T-helper 1 cell treated with Interleukin-12 subunit alpha and Interleukin-12 subunit beta and Interleukin-4 antibody, amounts not matched to agents 30 μg/mL and 1 μg/mL, for 36 hours (primary cell): ENCODE measurements around the gene BIRC7.

ENCODE experiments used
- H3K27ac Mint-ChIP-seq: one replicate; pipeline ENCODE4 v1.8.0; 2021; ENCODE audit warnings: mild to moderate bottlenecking, mixed read lengths
- H3K27me3 Mint-ChIP-seq: one replicate; pipeline ENCODE4 v1.8.0; 2021; ENCODE audit warnings: low read depth, mixed read lengths
- H3K36me3 Mint-ChIP-seq: one replicate; pipeline ENCODE4 v1.8.0; 2021; ENCODE audit warnings: low read depth, mixed read lengths
- H3K4me1 Mint-ChIP-seq: one replicate; pipeline ENCODE4 v1.8.0; 2021; ENCODE audit warnings: low read depth, mixed read lengths
- H3K4me3 Mint-ChIP-seq: one replicate; pipeline ENCODE4 v1.8.0; 2021; ENCODE audit warnings: mild to moderate bottlenecking, moderate library complexity, mixed read lengths
- H3K9me3 Mint-ChIP-seq: one replicate; pipeline ENCODE4 v1.8.0; 2021; ENCODE audit warnings: mixed read lengths

The BIRC7 gene

DNA sequence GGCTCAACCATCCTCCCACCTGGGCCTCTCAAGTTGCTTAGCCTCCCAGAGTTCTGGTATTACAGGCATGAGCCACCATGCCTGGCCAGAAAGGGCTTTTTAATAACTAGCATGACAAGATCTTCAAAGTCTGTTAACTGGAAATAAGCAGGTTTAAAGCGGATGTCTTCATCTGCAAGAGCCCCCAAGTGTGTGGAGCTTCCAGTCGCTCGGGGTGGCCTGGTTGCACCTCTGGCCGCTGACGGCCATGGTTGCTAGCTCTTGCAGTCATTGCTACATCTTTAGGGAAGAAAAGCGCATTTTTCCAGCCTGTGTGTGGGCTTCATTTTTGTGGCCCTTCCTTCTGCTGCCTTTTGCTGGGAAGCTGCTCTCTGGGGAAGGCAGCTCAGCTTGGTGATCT lies 44.7 kb downstream of the BIRC7 start:
- no peak overlapping the region for H3K4me3 Mint-ChIP-seq
- H3K4me1 Mint-ChIP-seq = peaks cover under 1% of the 10 kb centered on the region
- H3K27me3 Mint-ChIP-seq = no peaks in the 10 kb centered on the region
- H3K36me3 Mint-ChIP-seq = peaks cover 3% of the 10 kb centered on the region
- H3K9me3 Mint-ChIP-seq = no peaks in the 10 kb centered on the region
- no peak overlapping the region for H3K27ac Mint-ChIP-seq

DNA sequence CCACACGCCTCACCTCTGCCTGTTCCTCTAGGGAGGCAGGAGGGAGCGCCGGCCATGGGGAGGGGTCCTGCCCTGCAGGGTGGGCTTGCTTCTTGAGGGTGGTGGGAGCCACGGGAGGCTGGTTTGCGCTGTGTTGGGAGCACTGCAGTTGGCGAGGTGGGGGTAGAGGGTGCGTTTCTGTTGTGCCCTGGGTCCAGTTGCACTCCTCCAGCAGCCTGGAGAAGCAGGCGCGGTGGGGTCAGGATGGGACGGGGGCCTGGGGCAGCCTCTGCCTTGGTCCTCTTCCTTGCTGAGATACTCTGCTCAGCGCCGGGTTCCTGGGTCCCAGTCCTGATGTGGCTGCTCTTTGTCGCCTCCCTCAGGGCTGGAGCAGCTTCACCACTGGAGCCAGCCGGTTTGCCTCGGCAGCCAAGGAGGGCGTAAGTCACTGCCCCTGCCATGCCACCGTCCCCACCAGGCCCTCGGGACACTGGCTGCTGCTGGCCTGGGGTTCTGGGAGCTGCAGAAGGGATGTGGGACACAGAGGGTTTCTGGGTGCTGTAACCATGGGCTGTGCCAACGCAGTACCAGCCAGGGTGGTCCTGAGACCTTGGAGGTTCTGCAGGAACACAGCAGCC lies 45.3 kb downstream of the BIRC7 start:
- H3K4me1 Mint-ChIP-seq = no peaks in the 10 kb centered on the region
- no peak overlapping the region for H3K4me3 Mint-ChIP-seq
- H3K36me3 Mint-ChIP-seq = peaks cover 3% of the 10 kb centered on the region
- no peaks in the 10 kb centered on the region for H3K9me3 Mint-ChIP-seq
- no peaks in the 10 kb centered on the region for H3K27me3 Mint-ChIP-seq
- no peak overlapping the region for H3K27ac Mint-ChIP-seq

DNA sequence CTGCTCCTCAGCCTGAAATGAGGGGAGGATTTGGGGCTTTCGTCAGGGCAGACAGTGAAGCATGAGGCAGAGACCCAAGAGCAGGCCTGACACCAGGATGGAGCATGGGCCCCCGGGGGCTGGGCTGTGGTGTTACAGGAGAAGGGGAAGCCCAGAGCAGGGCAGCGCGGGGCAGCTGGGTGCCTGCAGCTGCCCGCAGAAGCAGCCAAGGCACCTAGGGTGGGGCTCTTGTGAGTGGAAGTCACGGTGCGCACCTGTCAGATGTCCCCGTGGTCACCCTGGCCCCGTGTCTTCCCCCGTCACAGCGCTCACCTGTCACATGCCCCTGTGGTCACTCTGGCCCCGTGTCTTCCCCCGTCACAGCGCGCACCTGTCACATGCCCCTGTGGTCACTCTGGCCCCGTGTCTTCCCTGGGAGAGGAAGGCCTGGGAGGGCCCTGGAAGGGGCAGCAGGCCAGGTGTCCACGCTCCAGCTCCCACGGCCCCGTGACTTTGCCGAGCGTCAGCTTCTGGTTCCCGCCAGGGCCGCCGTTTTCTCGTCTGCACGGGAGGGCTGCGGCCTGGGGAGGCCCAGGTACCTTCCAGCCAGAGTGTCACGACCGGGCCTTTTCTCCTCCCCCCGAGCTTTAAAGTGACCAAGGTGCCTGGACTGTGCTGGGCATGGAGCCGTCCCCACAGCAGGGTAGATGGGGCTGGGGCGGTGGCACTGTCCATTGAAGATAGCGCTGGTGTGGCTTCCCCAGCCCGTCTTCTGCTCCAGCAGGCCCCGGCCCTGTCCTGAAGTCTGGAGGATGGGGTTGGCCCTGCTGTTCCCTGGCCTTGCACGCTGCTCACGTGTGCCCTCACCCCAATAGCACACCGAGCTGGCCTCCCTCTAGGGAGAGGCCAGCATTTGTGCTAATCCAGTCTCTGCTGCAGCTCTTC lies 46.3 kb downstream of the BIRC7 start:
- H3K27me3 Mint-ChIP-seq = no peaks in the 10 kb centered on the region
- H3K36me3 Mint-ChIP-seq = peaks cover 1% of the 10 kb centered on the region
- H3K27ac Mint-ChIP-seq = no peak overlapping the region
- H3K4me3 Mint-ChIP-seq = no peak overlapping the region
- no peaks in the 10 kb centered on the region for H3K9me3 Mint-ChIP-seq
- H3K4me1 Mint-ChIP-seq = no peaks in the 10 kb centered on the region

DNA sequence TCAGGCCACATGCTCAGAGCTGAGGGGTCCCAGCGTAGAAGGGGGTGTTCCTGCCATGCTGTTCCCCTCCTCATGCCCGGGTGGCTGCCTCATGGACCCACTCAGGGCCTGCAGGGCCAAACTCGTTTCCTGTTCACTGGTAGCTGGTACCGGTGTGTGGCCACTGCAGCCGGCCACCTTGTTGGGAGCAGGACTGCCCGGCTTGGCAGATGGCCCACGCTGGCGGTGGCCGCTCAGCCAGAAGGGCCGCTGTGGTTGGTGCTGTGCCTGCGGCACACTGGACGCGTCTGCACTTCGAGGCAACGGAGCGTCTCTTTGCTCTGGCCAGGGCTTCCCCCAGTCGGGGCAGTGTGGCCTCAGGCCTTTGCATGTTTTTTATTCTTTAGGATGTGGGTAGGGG lies 47.2 kb downstream of the BIRC7 start:
- no peaks in the 10 kb centered on the region for H3K4me1 Mint-ChIP-seq
- no peaks in the 10 kb centered on the region for H3K27me3 Mint-ChIP-seq
- H3K9me3 Mint-ChIP-seq = no peaks in the 10 kb centered on the region
- no peak overlapping the region for H3K27ac Mint-ChIP-seq
- peaks cover 1% of the 10 kb centered on the region for H3K36me3 Mint-ChIP-seq
- no peak overlapping the region for H3K4me3 Mint-ChIP-seq

DNA sequence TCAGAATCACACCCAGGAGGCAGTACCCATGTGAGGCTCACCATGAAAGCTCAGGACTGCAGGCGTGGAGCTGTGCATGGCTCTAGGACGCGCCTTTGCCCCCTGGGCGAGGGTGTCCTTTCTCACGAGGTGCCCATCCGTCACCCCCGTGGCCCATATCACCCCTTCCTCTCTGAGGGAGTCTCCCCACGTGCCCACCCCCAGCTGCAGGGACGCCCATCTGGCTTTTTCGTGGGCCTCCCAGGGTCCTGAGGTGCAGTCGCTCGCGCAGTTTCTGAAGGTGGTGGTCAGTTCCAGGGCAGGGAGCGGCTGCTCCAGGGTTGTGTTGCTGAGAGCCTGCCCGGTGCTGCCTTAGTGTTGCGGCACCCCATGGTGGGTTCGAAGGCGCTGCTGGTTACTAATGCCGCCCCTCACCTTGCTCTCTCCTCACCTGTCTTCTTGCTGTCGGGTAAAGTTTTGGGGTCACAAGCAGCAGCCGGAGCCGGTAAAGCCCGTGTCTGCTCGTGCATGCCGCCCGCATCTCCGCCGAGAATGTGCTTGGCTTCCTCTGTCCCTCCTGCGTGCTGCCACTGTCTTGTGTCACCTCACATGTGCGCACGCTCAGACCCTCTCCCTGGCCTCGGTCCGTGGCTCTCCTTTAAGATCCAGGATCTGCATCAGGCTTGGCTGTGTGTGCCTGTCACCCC lies 47.8 kb downstream of the BIRC7 start:
- no peaks in the 10 kb centered on the region for H3K27me3 Mint-ChIP-seq
- peak overlapping the region; percentile 4 for H3K27ac Mint-ChIP-seq
- no peaks in the 10 kb centered on the region for H3K9me3 Mint-ChIP-seq
- no peaks in the 10 kb centered on the region for H3K4me1 Mint-ChIP-seq
- peaks cover 3% of the 10 kb centered on the region for H3K36me3 Mint-ChIP-seq
- peak overlapping the region; percentile 7 for H3K4me3 Mint-ChIP-seq

DNA sequence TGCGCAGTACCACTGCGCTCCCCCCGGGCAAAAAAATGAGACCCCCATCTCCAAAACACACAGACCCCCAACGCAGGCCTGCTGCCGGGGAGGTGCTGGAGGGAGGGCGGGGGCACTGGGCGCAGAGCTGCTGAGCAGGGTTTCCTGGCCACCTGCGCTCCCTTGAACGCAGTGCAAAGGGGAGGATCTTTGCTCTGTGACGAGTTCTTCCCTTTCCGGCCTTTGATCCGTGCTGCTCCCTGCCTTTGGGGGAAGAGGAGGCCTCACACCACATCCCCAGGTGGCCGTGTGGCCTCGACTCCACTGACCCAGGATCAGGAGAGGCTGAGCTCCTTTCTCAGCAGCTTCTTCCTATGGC lies 48.4 kb downstream of the BIRC7 start:
- Mint-ChIP-seq H3K27ac (peak overlapping the region; percentile 4), H3K4me1 (no peaks in the 10 kb centered on the region), H3K4me3 (peak overlapping the region; percentile 7), H3K36me3 (peaks cover 7% of the 10 kb centered on the region), H3K27me3 (no peaks in the 10 kb centered on the region), H3K9me3 (no peaks in the 10 kb centered on the region)

DNA sequence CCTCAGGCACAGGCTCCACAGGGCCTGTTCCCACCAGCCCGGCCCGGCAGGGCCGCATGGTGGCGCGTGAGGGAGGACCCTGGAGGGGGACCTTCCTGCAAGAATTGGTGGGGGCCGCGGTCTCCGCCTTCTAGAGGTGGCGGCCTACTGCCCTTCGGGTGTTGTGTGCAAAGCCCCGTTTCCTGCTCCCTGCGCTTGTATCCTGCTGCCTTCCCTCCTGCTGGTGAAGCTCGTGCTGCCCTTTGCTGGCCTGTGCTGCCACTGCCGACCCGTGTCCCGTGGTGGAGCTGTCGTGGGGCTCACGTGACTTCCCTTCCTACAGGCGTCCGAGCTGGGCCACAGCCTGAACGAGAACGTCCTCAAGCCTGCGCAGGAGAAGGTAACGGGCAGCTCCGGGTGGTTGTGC lies 48.8 kb downstream of the BIRC7 start:
- Mint-ChIP-seq H3K9me3 (no peaks in the 10 kb centered on the region), H3K27ac (no peak overlapping the region), H3K4me1 (no peaks in the 10 kb centered on the region), H3K4me3 (peak overlapping the region; percentile 66), H3K36me3 (peaks cover 7% of the 10 kb centered on the region), H3K27me3 (no peaks in the 10 kb centered on the region)

DNA sequence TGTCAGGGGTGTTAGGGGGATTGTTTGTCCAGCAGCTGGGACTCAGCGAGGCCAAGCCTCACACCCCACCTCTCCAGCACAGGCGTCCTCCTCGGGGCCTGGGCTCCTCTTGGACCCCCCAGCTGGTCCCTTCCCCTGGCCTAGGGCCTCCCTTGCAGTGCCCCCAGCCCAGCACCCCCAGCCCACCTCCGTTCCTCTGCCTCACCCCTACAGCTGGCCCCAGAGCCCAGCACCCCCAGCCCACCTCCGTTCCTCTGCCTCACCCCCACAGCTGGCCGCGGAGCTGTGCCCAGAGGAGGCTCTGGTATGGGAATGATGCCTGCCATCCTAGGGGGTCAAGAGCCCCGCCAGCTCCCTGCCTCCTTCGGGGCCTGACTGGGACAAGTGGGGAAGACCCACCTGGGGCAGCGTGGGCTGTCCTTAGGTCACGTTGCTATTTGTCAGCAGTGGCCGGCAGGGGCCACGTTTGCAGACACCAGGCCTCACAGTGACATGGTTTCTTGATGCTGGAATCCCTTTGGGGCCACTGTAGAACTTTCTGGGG lies 49.3 kb downstream of the BIRC7 start:
- Mint-ChIP-seq H3K36me3 (peaks cover 7% of the 10 kb centered on the region), H3K4me3 (peak overlapping the region; percentile 66), H3K27ac (no peak overlapping the region), H3K9me3 (no peaks in the 10 kb centered on the region), H3K4me1 (no peaks in the 10 kb centered on the region), H3K27me3 (no peaks in the 10 kb centered on the region)

DNA sequence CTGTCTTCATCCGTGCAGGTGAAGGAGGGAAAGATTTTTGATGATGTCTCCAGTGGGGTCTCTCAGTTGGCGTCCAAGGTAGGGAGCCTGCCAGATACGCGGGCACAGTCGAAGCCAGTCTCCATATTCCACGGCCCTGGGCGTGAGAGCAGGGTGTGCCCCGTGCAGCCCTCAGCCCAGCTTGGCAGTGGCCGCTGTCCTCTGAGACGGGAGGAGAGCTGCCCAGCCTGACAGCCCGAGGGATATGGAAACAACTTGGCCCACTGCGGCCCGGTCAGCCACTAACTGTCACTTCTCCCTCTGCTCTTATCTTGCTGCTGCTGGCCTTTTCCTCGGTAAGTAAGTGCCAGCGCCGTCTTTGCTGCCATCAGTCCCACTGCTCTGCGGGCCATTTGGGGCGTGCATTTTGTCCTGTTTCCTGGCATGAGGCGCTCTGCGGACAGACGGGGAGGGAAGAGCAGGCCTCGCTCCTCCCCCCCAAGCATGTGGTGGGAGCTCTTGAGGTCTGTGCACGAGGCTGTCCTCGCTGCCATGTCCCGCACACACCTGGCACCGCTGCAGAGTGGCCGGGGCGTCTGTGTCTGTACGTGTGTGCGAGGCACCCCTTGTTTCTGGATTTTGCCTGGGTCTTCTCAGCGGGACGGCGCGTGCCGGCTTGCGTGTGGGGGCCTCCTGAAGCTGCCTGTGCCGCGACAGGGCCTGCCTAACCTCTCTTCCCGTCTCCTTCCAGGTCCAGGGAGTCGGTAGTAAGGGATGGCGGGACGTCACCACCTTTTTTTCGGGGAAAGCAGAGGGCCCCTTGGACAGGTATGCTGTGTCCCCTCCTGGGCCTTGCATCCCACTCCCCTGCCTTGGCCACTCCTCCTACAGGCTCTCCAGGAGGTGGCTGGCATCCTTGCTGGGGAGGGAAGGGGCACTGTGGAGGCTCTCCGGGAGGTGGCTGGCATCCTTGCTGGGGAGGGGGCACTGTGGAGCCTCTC lies 50.2 kb downstream of the BIRC7 start:
- Mint-ChIP-seq H3K36me3 (peaks cover 7% of the 10 kb centered on the region), H3K9me3 (no peaks in the 10 kb centered on the region), H3K27ac (no peak overlapping the region), H3K4me3 (no peak overlapping the region), H3K4me1 (no peaks in the 10 kb centered on the region), H3K27me3 (no peaks in the 10 kb centered on the region)

DNA sequence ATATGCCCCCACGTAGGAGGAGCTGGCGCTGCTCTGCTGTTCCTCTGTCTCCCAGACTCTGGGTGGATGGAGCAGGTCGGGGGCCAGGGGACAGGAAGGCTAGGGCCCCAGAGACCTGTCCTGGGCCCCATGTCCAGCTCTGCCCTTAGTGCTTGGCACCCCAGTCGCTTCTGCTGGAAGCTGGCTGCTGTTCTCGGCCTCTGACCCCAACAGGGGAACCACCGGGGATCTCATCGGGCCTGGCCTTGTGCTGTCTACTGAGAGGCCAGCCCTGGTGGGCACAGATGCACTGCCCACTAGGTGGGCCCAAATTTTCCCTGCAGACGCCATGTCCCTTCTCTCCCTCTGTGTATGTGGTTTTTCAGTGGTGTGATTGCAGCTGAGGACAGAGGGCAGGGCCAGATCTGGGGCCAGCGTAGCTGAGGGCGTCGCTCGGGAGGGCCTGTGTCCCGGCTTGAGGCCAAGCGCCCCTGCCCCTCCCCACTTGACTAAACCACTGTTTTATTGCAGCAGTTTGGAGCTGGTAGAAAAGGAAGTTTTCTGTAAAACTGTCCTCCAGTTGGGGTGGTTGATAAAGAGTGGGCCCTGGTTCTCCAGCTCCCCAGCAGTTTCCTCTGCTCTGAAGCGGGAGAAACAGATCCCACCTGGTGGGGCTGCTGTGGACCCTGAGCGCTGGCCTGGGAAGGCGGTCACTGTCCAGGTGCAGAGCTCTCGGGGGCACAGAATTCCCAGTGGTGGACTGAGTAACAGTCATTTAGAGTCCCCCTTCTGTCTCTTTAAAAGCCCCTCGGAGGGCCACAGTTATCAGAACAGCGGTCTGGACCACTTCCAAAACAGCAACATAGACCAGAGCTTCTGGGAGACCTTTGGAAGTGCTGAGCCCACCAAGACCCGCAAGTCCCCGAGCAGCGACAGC lies 51.3 kb downstream of the BIRC7 start:
- H3K27me3 Mint-ChIP-seq = no peaks in the 10 kb centered on the region
- peaks cover 7% of the 10 kb centered on the region for H3K36me3 Mint-ChIP-seq

DNA sequence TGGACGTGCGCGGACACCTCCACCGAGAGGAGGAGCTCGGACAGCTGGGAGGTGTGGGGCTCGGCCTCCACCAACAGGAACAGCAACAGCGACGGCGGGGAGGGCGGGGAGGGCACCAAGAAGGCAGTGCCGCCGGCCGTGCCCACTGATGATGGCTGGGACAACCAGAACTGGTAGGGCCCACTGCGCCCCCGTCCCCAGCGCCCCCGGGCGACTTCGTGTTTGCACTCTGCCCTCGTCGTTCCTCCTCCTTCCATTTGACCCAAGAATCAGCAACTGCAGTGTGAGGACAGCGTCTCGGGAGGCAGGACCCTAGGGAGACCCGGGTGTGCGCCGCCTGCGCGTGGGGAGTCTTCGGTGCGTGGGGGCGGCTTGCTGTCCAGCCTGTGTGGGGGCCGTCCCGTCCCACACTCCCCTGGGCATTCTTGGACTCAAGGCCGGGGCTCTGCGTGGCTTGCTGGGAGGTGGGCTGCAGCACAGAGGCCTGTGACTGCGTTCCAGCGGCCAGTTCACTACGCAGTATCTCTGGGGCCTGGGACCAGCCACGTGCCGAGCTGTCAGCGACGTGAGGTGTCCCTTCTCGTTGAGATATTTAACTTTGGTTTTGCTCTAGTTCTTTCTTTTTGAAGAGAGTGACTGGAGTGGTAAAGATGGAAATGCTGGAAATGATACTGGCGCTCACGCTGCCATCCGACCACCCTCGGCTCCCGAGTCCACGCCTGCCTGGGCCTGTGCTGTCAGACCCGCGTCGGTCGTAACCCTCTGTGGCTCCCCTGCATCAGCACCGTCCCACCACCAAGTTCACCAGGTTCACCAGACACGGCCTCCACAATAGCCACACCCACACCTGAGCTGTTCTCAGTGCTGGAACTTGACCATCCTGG lies 52.2 kb downstream of the BIRC7 start:
- Mint-ChIP-seq H3K4me1 (no peaks in the 10 kb centered on the region), H3K9me3 (no peaks in the 10 kb centered on the region), H3K27ac (no peak overlapping the region), H3K27me3 (no peaks in the 10 kb centered on the region), H3K4me3 (no peak overlapping the region), H3K36me3 (peaks cover 7% of the 10 kb centered on the region)

More for the DNA sequence above, 51.3 kb downstream of the BIRC7 start:
- no peak overlapping the region for H3K27ac Mint-ChIP-seq
- no peaks in the 10 kb centered on the region for H3K4me1 Mint-ChIP-seq
- no peaks in the 10 kb centered on the region for H3K9me3 Mint-ChIP-seq
- H3K4me3 Mint-ChIP-seq = no peak overlapping the region

DNA sequence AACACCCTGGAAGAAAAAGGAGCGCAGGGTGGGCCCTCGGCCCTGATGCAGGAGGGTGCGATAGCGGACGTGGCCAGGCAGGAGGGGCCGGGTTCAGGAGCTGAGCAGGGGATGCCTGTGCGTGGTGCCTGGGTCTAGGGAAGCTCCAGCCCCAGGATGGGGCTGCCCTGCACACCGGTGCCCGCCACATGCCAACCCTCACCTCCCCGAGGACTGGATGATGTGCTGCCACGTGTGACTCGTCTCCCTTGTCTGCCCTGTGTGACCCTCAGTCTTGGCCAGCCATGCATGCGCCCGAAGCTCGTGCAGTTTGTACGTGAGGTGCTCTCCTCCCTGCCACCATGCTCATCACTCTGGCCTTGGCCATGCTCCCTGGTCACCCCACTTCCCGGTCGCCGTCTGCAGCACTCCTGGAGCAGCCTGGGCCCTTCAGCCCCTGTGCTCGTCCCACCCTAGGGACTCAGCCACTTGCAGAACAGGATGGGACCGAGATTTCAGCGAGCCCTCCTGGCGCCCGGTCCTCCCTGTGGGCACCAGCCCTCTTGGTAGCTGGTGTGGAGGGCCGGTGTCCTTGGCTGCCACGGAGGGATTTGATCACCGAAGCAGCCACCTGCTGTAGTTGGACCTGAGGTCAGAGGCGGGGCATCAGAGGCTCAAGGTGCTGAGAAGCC lies 53.0 kb downstream of the BIRC7 start:
- no peaks in the 10 kb centered on the region for H3K9me3 Mint-ChIP-seq
- H3K36me3 Mint-ChIP-seq = peaks cover 7% of the 10 kb centered on the region
- no peak overlapping the region for H3K4me3 Mint-ChIP-seq

More for the DNA sequence above, 53.0 kb downstream of the BIRC7 start:
- no peak overlapping the region for H3K27ac Mint-ChIP-seq
- H3K27me3 Mint-ChIP-seq = no peaks in the 10 kb centered on the region
- no peaks in the 10 kb centered on the region for H3K4me1 Mint-ChIP-seq
